Measurements from ENCODE around the gene SEC14L1. TPM values are rescaled to one million over a fixed set of nuclear protein-coding genes. Genes with fewer than 3 reads are reported as not detected.

The SEC14L1 gene
- total RNA-seq, 1 experiment from 2014 or later: 78.6 TPM

DNA sequence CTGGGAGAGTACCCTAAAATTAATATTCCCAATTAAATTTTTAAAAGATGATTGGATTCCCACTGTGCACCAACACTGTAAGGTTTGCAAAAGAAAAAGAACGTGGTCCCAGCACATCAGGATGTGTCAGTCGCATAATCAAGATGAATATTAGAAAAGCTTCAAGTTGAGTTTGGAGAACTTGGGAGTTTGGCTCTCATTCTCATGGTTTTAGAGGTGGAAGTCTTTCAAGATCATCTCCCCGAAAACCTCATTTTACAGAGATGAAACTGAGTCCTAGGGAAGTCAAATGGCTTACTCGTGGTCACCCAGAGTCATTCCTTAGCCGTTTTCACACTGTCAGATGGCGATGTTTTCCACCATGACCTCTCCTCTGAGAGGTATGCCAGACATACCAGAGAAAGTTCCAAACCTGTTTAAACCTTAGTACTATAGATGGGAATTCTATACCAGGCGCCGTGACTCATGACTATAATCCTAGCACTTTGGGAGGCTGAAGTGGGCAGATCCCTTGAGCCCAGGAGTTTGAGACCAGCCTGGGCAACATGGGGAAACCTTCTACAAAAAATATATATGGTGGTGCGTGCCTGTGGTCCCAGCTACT is 1.2 kb downstream of the SEC14L1 start:
- peak overlapping the region; percentile 93 for H3K4me3 ChIP-seq (ENCODE audit: low read depth, low read length, poor library complexity, severe bottlenecking)
- intact Hi-C loops (cut with micrococcal nuclease; ENCODE audit: unreplicated experiment): no loop called here
- H3K27me3 ChIP-seq (replicated peaks; ENCODE audit: insufficient read depth, low read depth, low read length, poor library complexity): no peaks in the 10 kb centered on the region
- DNase-seq (ENCODE audit: low spot score): no peak
- POLR2A ChIA-PET (ENCODE audit: low non-redundant PET): no interaction called here
- TF ChIP-seq, protein P1, sequence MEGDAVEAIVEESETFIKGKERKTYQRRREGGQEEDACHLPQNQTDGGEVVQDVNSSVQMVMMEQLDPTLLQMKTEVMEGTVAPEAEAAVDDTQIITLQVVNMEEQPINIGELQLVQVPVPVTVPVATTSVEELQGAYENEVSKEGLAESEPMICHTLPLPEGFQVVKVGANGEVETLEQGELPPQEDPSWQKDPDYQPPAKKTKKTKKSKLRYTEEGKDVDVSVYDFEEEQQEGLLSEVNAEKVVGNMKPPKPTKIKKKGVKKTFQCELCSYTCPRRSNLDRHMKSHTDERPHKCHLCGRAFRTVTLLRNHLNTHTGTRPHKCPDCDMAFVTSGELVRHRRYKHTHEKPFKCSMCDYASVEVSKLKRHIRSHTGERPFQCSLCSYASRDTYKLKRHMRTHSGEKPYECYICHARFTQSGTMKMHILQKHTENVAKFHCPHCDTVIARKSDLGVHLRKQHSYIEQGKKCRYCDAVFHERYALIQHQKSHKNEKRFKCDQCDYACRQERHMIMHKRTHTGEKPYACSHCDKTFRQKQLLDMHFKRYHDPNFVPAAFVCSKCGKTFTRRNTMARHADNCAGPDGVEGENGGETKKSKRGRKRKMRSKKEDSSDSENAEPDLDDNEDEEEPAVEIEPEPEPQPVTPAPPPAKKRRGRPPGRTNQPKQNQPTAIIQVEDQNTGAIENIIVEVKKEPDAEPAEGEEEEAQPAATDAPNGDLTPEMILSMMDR (conservative IDR thresholded peaks at IDR 0.05; ENCODE audit: low read depth, low read length): no peak
- TF ChIP-seq EZH2 (IDR thresholded peaks at IDR 0.05; ENCODE audit: borderline replicate concordance, low read depth, low read length, poor library complexity, severe bottlenecking): no peak
- H3K27ac ChIP-seq (ENCODE audit: low read depth, low read length, poor library complexity, severe bottlenecking): peak overlapping the region; percentile 75
- H3K4me1 ChIP-seq (ENCODE audit: insufficient read depth, low read length, poor library complexity, severe bottlenecking): peaks cover 20% of the 10 kb centered on the region
- BruUV-seq (replicated peaks): TSS peak; percentile 46
- peaks cover 19% of the 10 kb centered on the region for H3K36me3 ChIP-seq (ENCODE audit: insufficient read depth, low read length, poor library complexity, severe bottlenecking)
- CTCF ChIA-PET: no interaction called here
- peaks cover 12% of the 10 kb centered on the region for H3K9me3 ChIP-seq (ENCODE audit: low read depth, low read length, poor library complexity, severe bottlenecking)

DNA sequence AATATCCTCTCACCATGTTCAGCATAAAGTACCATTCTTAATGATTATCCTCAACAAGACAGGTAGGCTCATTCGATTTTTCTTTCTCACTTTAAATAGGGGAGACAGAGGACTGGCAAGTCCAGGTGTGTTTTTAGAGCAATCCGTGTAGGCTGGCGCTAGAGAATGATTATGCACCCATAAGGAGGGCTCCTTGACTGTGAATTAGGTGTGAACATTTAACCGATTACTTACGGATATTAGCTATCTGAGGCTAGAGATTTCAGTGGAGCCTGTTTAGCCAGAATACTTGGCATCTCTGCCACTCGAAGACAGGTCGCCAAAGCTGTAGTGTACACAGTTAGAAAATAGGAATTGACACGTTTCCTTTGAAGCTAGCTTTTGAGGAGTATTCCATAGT is 1.9 kb downstream of the SEC14L1 start:
- Histone ChIP-seq H3K4me1 (ENCODE audit: insufficient read depth, low read length, poor library complexity, severe bottlenecking) (peaks cover 20% of the 10 kb centered on the region), H3K36me3 (ENCODE audit: insufficient read depth, low read length, poor library complexity, severe bottlenecking) (peaks cover 19% of the 10 kb centered on the region), H3K27ac (ENCODE audit: low read depth, low read length, poor library complexity, severe bottlenecking) (no peak overlapping the region), H3K4me3 (ENCODE audit: low read depth, low read length, poor library complexity, severe bottlenecking) (no peak overlapping the region), H3K27me3 (replicated peaks; ENCODE audit: insufficient read depth, low read depth, low read length, poor library complexity) (no peaks in the 10 kb centered on the region), H3K9me3 (ENCODE audit: low read depth, low read length, poor library complexity, severe bottlenecking) (peaks cover 8% of the 10 kb centered on the region)
- no TSS peak for BruUV-seq (replicated peaks)
- TF ChIP-seq, protein P1 (conservative IDR thresholded peaks at IDR 0.05; ENCODE audit: low read depth, low read length): no peak
- TF ChIP-seq EZH2 (IDR thresholded peaks at IDR 0.05; ENCODE audit: borderline replicate concordance, low read depth, low read length, poor library complexity, severe bottlenecking): no peak
- DNase-seq (ENCODE audit: low spot score): no peak
- ChIA-PET POLR2A (ENCODE audit: low non-redundant PET) (interaction anchor here (0.6 kb wide), 1 partner anchor 59 kb away, joined by 6 read pairs; no protein-coding TSS in a partner anchor), CTCF (no interaction called here)
- intact Hi-C loops (cut with micrococcal nuclease; ENCODE audit: unreplicated experiment): no loop called here

DNA sequence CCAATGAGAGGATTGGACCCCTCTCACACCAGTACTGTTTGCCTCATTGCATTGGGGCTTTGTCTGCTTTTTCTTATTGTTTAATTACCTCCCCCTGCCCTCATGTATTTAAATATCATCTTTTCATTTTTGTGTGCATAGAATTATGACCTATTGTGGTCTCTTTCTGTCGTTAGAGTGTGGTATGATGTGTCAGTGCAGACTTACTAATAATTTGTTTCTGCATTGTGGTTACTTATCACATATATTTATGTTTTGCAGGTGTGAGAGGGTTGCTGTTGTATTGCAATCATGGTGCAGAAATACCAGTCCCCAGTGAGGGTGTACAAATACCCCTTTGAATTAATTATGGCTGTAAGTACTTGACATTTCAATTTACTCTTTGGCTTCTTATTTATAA is 2.5 kb downstream of the SEC14L1 start:
- H3K4me3 ChIP-seq (ENCODE audit: low read depth, low read length, poor library complexity, severe bottlenecking): no peak overlapping the region
- H3K4me1 ChIP-seq (ENCODE audit: insufficient read depth, low read length, poor library complexity, severe bottlenecking): peaks cover 20% of the 10 kb centered on the region
- peaks cover 20% of the 10 kb centered on the region for H3K36me3 ChIP-seq (ENCODE audit: insufficient read depth, low read length, poor library complexity, severe bottlenecking)
- ChIA-PET POLR2A (ENCODE audit: low non-redundant PET) (no interaction called here), CTCF (no interaction called here)
- peaks cover 8% of the 10 kb centered on the region for H3K9me3 ChIP-seq (ENCODE audit: low read depth, low read length, poor library complexity, severe bottlenecking)
- no peak for DNase-seq (ENCODE audit: low spot score)
- no peak overlapping the region for H3K27ac ChIP-seq (ENCODE audit: low read depth, low read length, poor library complexity, severe bottlenecking)
- TF ChIP-seq EZH2 (IDR thresholded peaks at IDR 0.05; ENCODE audit: borderline replicate concordance, low read depth, low read length, poor library complexity, severe bottlenecking): no peak
- TF ChIP-seq, protein P1 (conservative IDR thresholded peaks at IDR 0.05; ENCODE audit: low read depth, low read length): no peak
- H3K27me3 ChIP-seq (replicated peaks; ENCODE audit: insufficient read depth, low read depth, low read length, poor library complexity): no peaks in the 10 kb centered on the region
- intact Hi-C loops (cut with micrococcal nuclease; ENCODE audit: unreplicated experiment): no loop called here
- no TSS peak for BruUV-seq (replicated peaks)

Measured in A673 (cell line).